Smooth muscle cell (in vitro differentiated cells): ENCODE measurements around the gene MTRFR. TPM values are rescaled to one million over a fixed set of nuclear protein-coding genes. Genes with fewer than 3 reads are reported as not detected.

Source experiments
- DNase-seq: peaks from one replicate; lab custom pipeline; 2025; ENCODE audit not compliant: unreplicated experiment; lab: John Stamatoyannopoulos, UW
- H2AFZ ChIP-seq: fragments of 200-600 bp; sonication (generic); 2 replicates; pipeline ENCODE4 v1.6.0; 2016; ENCODE audit warnings: antibody characterized with exemption, low read depth, mild to moderate bottlenecking
- H3F3A ChIP-seq: fragments of 200-600 bp; sonication (generic); 2 replicates; pipeline ENCODE4 v1.6.0; 2017; ENCODE audit warnings: antibody characterized with exemption, low read depth
- H3K27ac ChIP-seq: fragments of 200-600 bp; sonication (generic); 2 replicates; pipeline ENCODE4 v1.5.1; 2016; ENCODE audit warnings: low read depth, mild to moderate bottlenecking
- H3K27me3 ChIP-seq: fragments of 200-600 bp; sonication (generic); 2 replicates; pipeline ENCODE4 v1.6.1; 2016; ENCODE audit warnings: low read depth, mild to moderate bottlenecking
- H3K36me3 ChIP-seq: fragments of 200-600 bp; sonication (generic); 2 replicates; pipeline ENCODE4 v1.5.1; 2016; ENCODE audit warnings: low read depth
- H3K4me1 ChIP-seq: fragments of 200-600 bp; sonication (generic); 2 replicates; pipeline ENCODE4 v1.5.1; 2016; ENCODE audit warnings: low read depth
- H3K4me2 ChIP-seq: fragments of 200-600 bp; sonication (generic); 2 replicates; pipeline ENCODE4 v1.6.0; 2016; ENCODE audit warnings: mild to moderate bottlenecking
- H3K4me3 ChIP-seq: fragments of 200-600 bp; sonication (generic); 2 replicates; pipeline ENCODE4 v1.5.1; 2016; ENCODE audit warnings: mild to moderate bottlenecking
- H3K79me2 ChIP-seq: fragments of 200-600 bp; sonication (generic); 2 replicates; pipeline ENCODE4 v1.6.0; 2016; ENCODE audit warnings: low read depth, mild to moderate bottlenecking
- H3K9ac ChIP-seq: fragments of 200-600 bp; sonication (generic); 2 replicates; pipeline ENCODE4 v1.6.0; 2016; ENCODE audit warnings: low read depth
- H3K9me3 ChIP-seq: fragments of 200-600 bp; sonication (generic); replicated peaks from 2 replicates; pipeline ENCODE4 v1.5.1; 2016; ENCODE audit warnings: low read depth
- H4K20me1 ChIP-seq: fragments of 200-600 bp; sonication (generic); 2 replicates; pipeline ENCODE4 v1.6.0; 2016; ENCODE audit warnings: low read depth
- CTCF ChIP-seq: fragments of 200-600 bp; sonication (generic); IDR thresholded peaks from 2 replicates; pipeline ENCODE4 v1.5.1; 2017; ENCODE audit warnings: borderline replicate concordance, mild to moderate bottlenecking, antibody characterized with exemption; ENCODE audit not compliant: insufficient read depth, poor library complexity, severe bottlenecking
- WGBS: methylation state at CpG from one replicate; pipeline ENCODE4 v1.1.7; 2016; ENCODE audit warnings: low lambda C conversion rate; 5-methylcytosine and 5-hydroxymethylcytosine counted together
- polyA plus RNA-seq: library from polyadenylated mRNA; unstranded; fragments of >200 nt; fragmentation: Nextera tagmentation; extraction: Ambion mirVana; gene quantifications from 2 replicates; pipeline ENCODE4 v1.2.1, GENCODE V29; 2016
- total RNA-seq: library from RNA; depleted of rRNA; stranded (reverse); fragments of >200 nt; gene quantifications from 2 replicates; pipeline ENCODE4 v1.2.3, GENCODE V29; 2014

The MTRFR gene
- total and polyA plus RNA-seq, 2 experiments from 2014 or later = 9.8 to 14.5 TPM

GRCh38 chr12:123264642-123265041, 31.4 kb downstream of the MTRFR start:
- no peak overlapping the region for H3K4me3 ChIP-seq
- H3K27ac ChIP-seq = no peak overlapping the region
- H4K20me1 ChIP-seq = peaks cover 79% of the 10 kb centered on the region
- H3K36me3 ChIP-seq = no peaks in the 10 kb centered on the region
- DNase-seq = no peak
- H2AFZ ChIP-seq = no peak overlapping the region
- H3K4me2 ChIP-seq = no peak overlapping the region
- H3F3A ChIP-seq = no peaks in the 10 kb centered on the region
- H3K79me2 ChIP-seq = peaks cover 35% of the 10 kb centered on the region
- no peaks in the 10 kb centered on the region for H3K27me3 ChIP-seq
- H3K9ac ChIP-seq = no peak overlapping the region
- H3K4me1 ChIP-seq = peaks cover 20% of the 10 kb centered on the region
- WGBS = 81% methylated on average over 7 of the region's 7 CpGs
- no peaks in the 10 kb centered on the region for H3K9me3 ChIP-seq
- TF ChIP-seq CTCF = no peak

- H3K79me2 ChIP-seq = peaks cover 41% of the 10 kb centered on the region
Observed at GRCh38 chr12:123265851-123266678, 32.8 kb downstream of the MTRFR start.

GRCh38 chr12:123266679-123267277, 33.5 kb downstream of the MTRFR start:
- Histone ChIP-seq H3K9me3 (no peaks in the 10 kb centered on the region), H3K4me1 (peaks cover 12% of the 10 kb centered on the region), H3K4me2 (no peak overlapping the region), H2AFZ (no peak overlapping the region), H3K36me3 (no peaks in the 10 kb centered on the region), H4K20me1 (peaks cover 70% of the 10 kb centered on the region), H3K9ac (no peak overlapping the region), H3K27me3 (no peaks in the 10 kb centered on the region), H3K27ac (no peak overlapping the region), H3K79me2 (peaks cover 41% of the 10 kb centered on the region), H3F3A (no peaks in the 10 kb centered on the region), H3K4me3 (no peak overlapping the region)
- no peak for DNase-seq
- WGBS = 98% methylated on average over 19 of the region's 19 CpGs
- no peak for TF ChIP-seq CTCF

More at GRCh38 chr12:123265851-123266678, 32.8 kb downstream of the MTRFR start:
- Histone ChIP-seq H4K20me1 (peaks cover 74% of the 10 kb centered on the region), H3K4me2 (no peak overlapping the region), H3K4me1 (peaks cover 16% of the 10 kb centered on the region), H3K27ac (no peak overlapping the region), H3F3A (no peaks in the 10 kb centered on the region), H3K9me3 (no peaks in the 10 kb centered on the region), H3K27me3 (no peaks in the 10 kb centered on the region), H3K36me3 (no peaks in the 10 kb centered on the region), H3K4me3 (no peak overlapping the region), H2AFZ (no peak overlapping the region), H3K9ac (no peak overlapping the region)
- WGBS = 97% methylated on average over 33 of the region's 35 CpGs
- DNase-seq = no peak
- TF ChIP-seq CTCF = no peak
